ENCODE data around the gene SELPLG. TPM values are rescaled to one million over a fixed set of nuclear protein-coding genes. Genes with fewer than 3 reads are reported as not detected.

The SELPLG gene
- total RNA-seq, 4 donors from 2014 or later: 7.2 to 15.7 (median 10.0) TPM

DNA sequence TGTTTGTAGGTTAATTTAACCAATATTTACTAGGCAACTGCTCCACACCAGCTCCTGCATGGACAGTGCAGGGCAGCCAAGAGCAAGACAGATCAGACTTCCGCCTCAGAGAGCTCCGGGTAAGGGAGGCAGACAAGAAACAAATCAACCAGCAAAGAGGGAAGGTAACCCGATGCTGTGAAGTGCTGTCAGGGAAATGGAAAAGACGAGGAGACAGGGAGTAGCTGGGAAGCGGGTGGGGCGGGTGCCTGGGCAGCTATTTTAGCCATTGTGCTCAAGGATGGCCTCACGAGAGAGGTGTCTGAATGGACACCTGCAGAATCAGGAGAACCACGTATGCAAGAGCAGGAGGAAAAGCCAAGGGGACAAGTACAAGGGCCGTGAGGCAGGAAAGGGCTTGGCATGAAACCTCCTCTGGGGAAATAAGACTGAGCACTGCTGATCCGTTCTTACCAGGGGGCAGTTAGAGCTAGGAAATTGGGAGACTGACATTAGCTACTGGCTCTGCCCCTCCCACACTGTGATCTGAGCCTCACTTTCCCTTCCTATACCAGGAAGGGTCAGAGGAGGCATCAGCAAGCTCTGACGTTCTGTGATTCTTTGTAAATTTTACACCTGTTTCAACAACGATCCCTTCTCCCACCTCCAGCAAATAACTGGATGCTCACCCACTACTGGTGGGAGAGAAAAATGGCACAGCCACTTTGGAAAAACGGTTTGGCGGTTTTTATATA lies 29.3 kb downstream of the SELPLG start:
- Histone ChIP-seq H3K9me3 (no peaks in the 10 kb centered on the region), H3K27ac (replicated peaks in 1 of 4) (no peak overlapping the region), H3K36me3 (no peaks in the 10 kb centered on the region), H3K27me3 (peaks cover 0 to 14% (median 0%) of the 10 kb centered on the region in 4 donors), H3K4me3 (no peak overlapping the region), H3K4me1 (peaks cover 1 to 8% (median 3%) of the 10 kb centered on the region in 4 donors)
- WGBS: 57% methylated on average over 14 of the region's 14 CpGs
- TF ChIP-seq EP300 (IDR thresholded peaks at IDR 0.05): no peak
- DNase-seq (ENCODE audit: extremely low spot score): no peak
- intact Hi-C loops (cut with DNase I): no loop called here

DNA sequence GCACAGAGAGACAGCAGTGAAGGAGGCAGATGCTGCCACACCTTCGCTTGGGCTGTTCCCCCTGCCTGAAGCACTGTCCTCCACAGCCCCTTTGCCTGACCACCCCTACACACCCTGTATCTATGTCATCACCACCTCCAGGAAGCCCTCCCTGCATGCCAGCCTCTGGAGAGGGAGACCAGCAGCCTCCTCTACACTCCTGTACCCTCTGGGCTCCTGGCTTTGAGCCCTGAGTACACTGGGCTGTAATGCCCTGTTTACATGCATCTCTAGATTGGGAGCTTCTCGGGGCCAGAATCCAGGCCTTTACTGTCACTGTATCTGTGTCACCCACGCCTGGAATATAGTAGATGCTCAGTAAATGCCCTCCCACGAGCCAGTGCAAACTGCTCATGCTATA lies 30.0 kb downstream of the SELPLG start:
- Histone ChIP-seq H3K9me3 (no peaks in the 10 kb centered on the region), H3K27ac (replicated peaks in 1 of 4) (no peak overlapping the region), H3K36me3 (no peaks in the 10 kb centered on the region), H3K27me3 (peaks cover 0 to 10% (median 0%) of the 10 kb centered on the region in 4 donors), H3K4me3 (no peak overlapping the region), H3K4me1 (peaks cover 0 to 2% (median 0%) of the 10 kb centered on the region in 4 donors)
- WGBS: 89% methylated on average over 4 of the region's 4 CpGs
- DNase-seq (ENCODE audit: extremely low spot score): no peak
- intact Hi-C loops (cut with DNase I): no loop called here
- no peak for TF ChIP-seq EP300 (IDR thresholded peaks at IDR 0.05)
- no peak for TF ChIP-seq POLR2AphosphoS5 (IDR thresholded peaks at IDR 0.05)
- TF ChIP-seq, protein P1, sequence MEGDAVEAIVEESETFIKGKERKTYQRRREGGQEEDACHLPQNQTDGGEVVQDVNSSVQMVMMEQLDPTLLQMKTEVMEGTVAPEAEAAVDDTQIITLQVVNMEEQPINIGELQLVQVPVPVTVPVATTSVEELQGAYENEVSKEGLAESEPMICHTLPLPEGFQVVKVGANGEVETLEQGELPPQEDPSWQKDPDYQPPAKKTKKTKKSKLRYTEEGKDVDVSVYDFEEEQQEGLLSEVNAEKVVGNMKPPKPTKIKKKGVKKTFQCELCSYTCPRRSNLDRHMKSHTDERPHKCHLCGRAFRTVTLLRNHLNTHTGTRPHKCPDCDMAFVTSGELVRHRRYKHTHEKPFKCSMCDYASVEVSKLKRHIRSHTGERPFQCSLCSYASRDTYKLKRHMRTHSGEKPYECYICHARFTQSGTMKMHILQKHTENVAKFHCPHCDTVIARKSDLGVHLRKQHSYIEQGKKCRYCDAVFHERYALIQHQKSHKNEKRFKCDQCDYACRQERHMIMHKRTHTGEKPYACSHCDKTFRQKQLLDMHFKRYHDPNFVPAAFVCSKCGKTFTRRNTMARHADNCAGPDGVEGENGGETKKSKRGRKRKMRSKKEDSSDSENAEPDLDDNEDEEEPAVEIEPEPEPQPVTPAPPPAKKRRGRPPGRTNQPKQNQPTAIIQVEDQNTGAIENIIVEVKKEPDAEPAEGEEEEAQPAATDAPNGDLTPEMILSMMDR (IDR thresholded peaks at IDR 0.05): no peak
- no peak for TF ChIP-seq POLR2A (IDR thresholded peaks at IDR 0.05; ENCODE audit: low read depth)

DNA sequence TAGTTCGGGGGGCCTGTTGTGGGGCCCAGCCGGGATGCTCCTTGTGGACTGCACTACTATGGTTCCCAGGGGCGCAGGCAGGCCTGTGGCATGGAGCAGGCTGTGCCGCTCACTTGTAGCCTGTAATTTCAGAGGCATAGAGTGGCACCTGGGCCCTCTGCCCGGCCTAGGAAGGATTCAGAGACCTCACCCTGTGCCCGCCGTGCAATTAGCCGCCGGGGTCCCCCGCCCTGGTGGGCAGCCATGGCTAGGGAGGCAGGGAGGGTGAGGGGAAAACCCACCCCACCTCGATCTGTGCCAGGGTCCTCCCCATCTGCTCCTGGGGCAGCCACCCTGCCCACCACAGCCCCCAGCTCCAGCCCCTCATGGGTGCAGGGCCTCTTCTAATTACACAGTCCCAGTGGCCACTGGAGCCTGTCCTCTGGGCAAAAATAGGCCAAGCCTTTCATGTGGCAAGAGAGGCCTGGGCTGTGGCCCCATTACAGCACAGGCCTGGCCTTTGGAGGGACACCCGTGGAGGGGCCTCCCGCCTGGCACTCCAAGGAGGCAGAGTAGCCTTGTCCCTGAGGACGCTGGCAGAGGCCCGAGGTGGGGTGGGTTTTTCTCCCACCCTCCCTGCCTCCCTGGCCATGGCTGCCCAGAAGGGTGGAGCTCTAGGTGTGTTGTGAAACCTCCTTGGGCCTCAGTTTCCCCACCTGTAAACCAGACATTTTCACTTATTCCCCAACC lies 30.6 kb downstream of the SELPLG start:
- H3K27me3 ChIP-seq: peaks cover 0 to 6% (median 0%) of the 10 kb centered on the region in 4 donors
- H3K4me3 ChIP-seq: no peak overlapping the region
- DNase-seq (ENCODE audit: extremely low spot score): no peak
- H3K4me1 ChIP-seq: no peaks in the 10 kb centered on the region
- WGBS: 82% methylated on average over 4 of the region's 15 CpGs
- H3K27ac ChIP-seq (replicated peaks in 1 of 4): no peak overlapping the region
- no peaks in the 10 kb centered on the region for H3K9me3 ChIP-seq
- intact Hi-C loops (cut with DNase I): no loop called here
- TF ChIP-seq EP300 (IDR thresholded peaks at IDR 0.05) (no peak), POLR2AphosphoS5 (IDR thresholded peaks at IDR 0.05) (no peak), POLR2A (IDR thresholded peaks at IDR 0.05; ENCODE audit: low read depth) (no peak)
- TF ChIP-seq, protein P1 (IDR thresholded peaks at IDR 0.05): no peak
- H3K36me3 ChIP-seq: no peaks in the 10 kb centered on the region

DNA sequence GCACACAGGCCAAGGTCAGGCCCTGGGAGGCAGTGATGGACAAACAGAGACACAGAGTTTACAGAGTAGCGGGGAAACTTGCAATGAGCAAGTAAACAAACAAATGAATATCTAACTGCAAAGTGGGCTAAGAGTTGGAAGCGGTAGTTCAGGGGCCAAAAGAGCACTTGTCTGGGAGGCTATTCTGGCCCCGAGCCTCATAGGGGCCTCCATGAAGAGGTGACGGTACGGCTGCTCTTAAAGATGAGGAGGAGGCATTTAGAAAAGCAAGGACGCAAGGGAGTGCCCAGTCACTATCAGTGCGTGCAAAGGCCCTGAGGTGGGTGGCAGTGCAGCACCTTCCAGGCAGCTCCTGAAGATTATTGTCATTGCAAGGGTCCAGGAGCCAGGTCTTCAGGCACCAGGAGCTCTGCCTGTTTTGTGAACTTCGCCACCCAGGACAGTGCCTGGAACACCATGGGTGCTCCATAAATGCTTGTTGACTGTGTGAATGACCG lies 31.4 kb downstream of the SELPLG start:
- H3K4me3 ChIP-seq: no peak overlapping the region
- TF ChIP-seq, protein P1 (IDR thresholded peaks at IDR 0.05): no peak
- no peak for TF ChIP-seq POLR2A (IDR thresholded peaks at IDR 0.05; ENCODE audit: low read depth)
- TF ChIP-seq EP300 (IDR thresholded peaks at IDR 0.05): no peak
- no peak for TF ChIP-seq POLR2AphosphoS5 (IDR thresholded peaks at IDR 0.05)
- intact Hi-C loops (cut with DNase I): no loop called here
- DNase-seq (ENCODE audit: extremely low spot score): no peak
- H3K9me3 ChIP-seq: no peaks in the 10 kb centered on the region
- peaks cover 0 to 6% (median 0%) of the 10 kb centered on the region in 4 donors for H3K27me3 ChIP-seq
- WGBS: 95% methylated on average over 9 of the region's 9 CpGs
- H3K36me3 ChIP-seq: no peaks in the 10 kb centered on the region
- peaks cover 0 to 7% (median 2%) of the 10 kb centered on the region in 4 donors for H3K4me1 ChIP-seq
- no peak overlapping the region for H3K27ac ChIP-seq (replicated peaks in 1 of 4)

DNA sequence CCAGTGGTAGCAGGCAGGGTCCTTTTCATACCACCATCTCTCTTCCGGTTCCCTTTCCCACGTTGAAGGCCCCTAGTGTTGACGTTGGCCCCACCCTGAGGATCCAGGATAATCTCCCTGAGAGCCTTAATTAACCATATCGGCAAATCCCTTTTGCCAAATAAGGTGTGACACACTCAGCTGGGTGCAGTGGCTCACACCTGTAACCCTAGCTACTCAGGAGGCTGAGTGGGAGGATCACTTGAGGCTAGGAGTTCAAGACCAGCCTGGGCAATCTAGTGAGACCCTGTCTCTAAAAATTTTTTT lies 33.0 kb downstream of the SELPLG start:
- intact Hi-C loops (cut with DNase I): no loop called here
- H3K4me3 ChIP-seq: no peak overlapping the region
- H3K4me1 ChIP-seq: peaks cover 0 to 11% (median 2%) of the 10 kb centered on the region in 4 donors
- peaks cover 0 to 12% (median 0%) of the 10 kb centered on the region in 4 donors for H3K27me3 ChIP-seq
- no peaks in the 10 kb centered on the region for H3K9me3 ChIP-seq
- WGBS: 73% methylated on average over 4 of the region's 4 CpGs
- H3K27ac ChIP-seq (replicated peaks in 1 of 4): no peak overlapping the region
- DNase-seq (ENCODE audit: extremely low spot score): no peak
- TF ChIP-seq POLR2AphosphoS5 (IDR thresholded peaks at IDR 0.05) (no peak), POLR2A (IDR thresholded peaks at IDR 0.05; ENCODE audit: low read depth) (no peak), EP300 (IDR thresholded peaks at IDR 0.05) (no peak)
- TF ChIP-seq, protein P1 (IDR thresholded peaks at IDR 0.05): no peak
- H3K36me3 ChIP-seq: no peaks in the 10 kb centered on the region
